Spleen (tissue), 7 donors: ENCODE data around the gene RYK.

Source experiments
- CTCF ChIP-seq, 11 experiments: fragments of 200-600 bp in 7 of 11; fragments of 450-650 bp in 4 of 11; sonication (generic) in 4 of 11; IDR thresholded peaks in 8 of 11; conservative IDR thresholded peaks in 3 of 11; 1 replicate in 7 of 11; 2 replicates in 4 of 11; pipeline versions ENCODE4 v1.4.0 to v1.8.0; 2016 to 2021; ENCODE audit warnings: antibody characterized with exemption in 11 of 11, inconsistent platforms in 4 of 11, mild to moderate bottlenecking in 1 of 11
- POLR2A ChIP-seq, 3 donors: fragments of 450-650 bp; IDR thresholded peaks; one replicate each; pipeline ENCODE4 v1.5.1; 2017; ENCODE audit warnings: antibody characterized with exemption in 3 of 3, mild to moderate bottlenecking in 1 of 3
- donor health status: DM: no; HTN: no; CAD: no; lungs with moderate emphysema.
- donor health status: DM: no; HTN: no; CAD: no.
- donor health status: DM: no; HTN: no; CAD: no.

- no peak for TF ChIP-seq CTCF (IDR thresholded peaks at IDR 0.05 in 8 of 11, conservative IDR thresholded peaks at IDR 0.05 in 3 of 11)
- no peak for TF ChIP-seq POLR2A (IDR thresholded peaks at IDR 0.05)
Observed at GRCh38 chr3:134126153-134126552, 124.5 kb downstream of the RYK start.
